Measurements from ENCODE around the gene DNAH8. TPM values are rescaled to one million over a fixed set of nuclear protein-coding genes. Genes with fewer than 3 reads are reported as not detected.

DNAH8 gene
- total RNA-seq, 1 experiment from 2014 or later = not detected

DNA sequence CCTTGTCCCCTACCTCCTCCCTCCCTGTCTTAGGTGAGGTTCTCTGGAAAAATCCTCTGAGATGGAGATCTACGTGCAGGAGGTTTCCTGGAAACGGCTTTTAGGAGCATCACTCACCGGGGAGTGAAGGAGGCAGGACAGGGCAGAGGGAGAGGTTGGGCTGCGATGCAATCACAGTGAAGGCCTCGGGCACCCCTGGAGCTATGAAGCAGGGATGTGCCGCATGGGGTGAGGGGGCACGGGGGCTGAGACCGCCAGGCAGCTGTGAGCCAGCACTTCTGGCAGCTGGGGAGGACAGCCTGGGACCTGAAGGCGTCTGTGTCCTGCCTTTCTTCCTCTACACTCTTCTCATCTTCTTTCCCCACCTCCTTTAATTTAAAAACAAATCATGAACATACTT, 320.6 kb downstream of the DNAH8 start:
- peaks cover 55% of the 10 kb centered on the region for H3K27me3 ChIP-seq (ENCODE audit: control insufficient read depth, insufficient read depth, low read length)
- CTCF ChIA-PET = no interaction called here

GRCh38 chr6:39037082-39037508, 322.0 kb downstream of the DNAH8 start:
- CTCF ChIA-PET = interaction anchor here (0.6 kb wide), 1 partner anchor 125 kb away, joined by 10 read pairs; no protein-coding TSS in a partner anchor
- intact Hi-C loops (cut with micrococcal nuclease; ENCODE audit: unreplicated experiment) = no loop called here
- Histone ChIP-seq H3K4me1 (ENCODE audit: control insufficient read depth, insufficient read depth, low read length) (no peaks in the 10 kb centered on the region), H3K4me3 (ENCODE audit: low read depth in 2 of 2, low read length in 2 of 2) (no peak overlapping the region), H3K9me3 (ENCODE audit: control insufficient read depth, insufficient read depth, low read depth, low read length) (no peaks in the 10 kb centered on the region), H3K27me3 (ENCODE audit: control insufficient read depth, insufficient read depth, low read length) (peaks cover 48% of the 10 kb centered on the region), H3K36me3 (ENCODE audit: control insufficient read depth, insufficient read depth, low read length) (no peaks in the 10 kb centered on the region), H3K27ac (ENCODE audit: low read length) (no peak overlapping the region)
- DNase-seq (ENCODE audit: low read depth, low spot score) (no peak), ATAC-seq (no peak)
- POLR2A ChIA-PET = no interaction called here
- in situ Hi-C loops (cut with HindIII; ENCODE audit: low pct_unique_long_range_greater_than_20kb, low sequenced_read_pairs) = no loop called here
- BruUV-seq (replicated peaks) = no TSS peak
- TF ChIP-seq, protein P1, sequence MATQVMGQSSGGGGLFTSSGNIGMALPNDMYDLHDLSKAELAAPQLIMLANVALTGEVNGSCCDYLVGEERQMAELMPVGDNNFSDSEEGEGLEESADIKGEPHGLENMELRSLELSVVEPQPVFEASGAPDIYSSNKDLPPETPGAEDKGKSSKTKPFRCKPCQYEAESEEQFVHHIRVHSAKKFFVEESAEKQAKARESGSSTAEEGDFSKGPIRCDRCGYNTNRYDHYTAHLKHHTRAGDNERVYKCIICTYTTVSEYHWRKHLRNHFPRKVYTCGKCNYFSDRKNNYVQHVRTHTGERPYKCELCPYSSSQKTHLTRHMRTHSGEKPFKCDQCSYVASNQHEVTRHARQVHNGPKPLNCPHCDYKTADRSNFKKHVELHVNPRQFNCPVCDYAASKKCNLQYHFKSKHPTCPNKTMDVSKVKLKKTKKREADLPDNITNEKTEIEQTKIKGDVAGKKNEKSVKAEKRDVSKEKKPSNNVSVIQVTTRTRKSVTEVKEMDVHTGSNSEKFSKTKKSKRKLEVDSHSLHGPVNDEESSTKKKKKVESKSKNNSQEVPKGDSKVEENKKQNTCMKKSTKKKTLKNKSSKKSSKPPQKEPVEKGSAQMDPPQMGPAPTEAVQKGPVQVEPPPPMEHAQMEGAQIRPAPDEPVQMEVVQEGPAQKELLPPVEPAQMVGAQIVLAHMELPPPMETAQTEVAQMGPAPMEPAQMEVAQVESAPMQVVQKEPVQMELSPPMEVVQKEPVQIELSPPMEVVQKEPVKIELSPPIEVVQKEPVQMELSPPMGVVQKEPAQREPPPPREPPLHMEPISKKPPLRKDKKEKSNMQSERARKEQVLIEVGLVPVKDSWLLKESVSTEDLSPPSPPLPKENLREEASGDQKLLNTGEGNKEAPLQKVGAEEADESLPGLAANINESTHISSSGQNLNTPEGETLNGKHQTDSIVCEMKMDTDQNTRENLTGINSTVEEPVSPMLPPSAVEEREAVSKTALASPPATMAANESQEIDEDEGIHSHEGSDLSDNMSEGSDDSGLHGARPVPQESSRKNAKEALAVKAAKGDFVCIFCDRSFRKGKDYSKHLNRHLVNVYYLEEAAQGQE (IDR thresholded peaks at IDR 0.05; ENCODE audit: insufficient read depth in 1 of 2, low read depth in 2 of 2, low read length in 1 of 2) = no peak
- TF ChIP-seq SIN3A (IDR thresholded peaks at IDR 0.05; ENCODE audit: borderline replicate concordance, insufficient read depth, low read depth, low read length) (no peak), POLR2AphosphoS5 (IDR thresholded peaks at IDR 0.05; ENCODE audit: low read depth, low read length) (no peak), TCF7L2 (IDR thresholded peaks at IDR 0.05; ENCODE audit: low read depth, low read length) (no peak)
- TF ChIP-seq, protein P2, sequence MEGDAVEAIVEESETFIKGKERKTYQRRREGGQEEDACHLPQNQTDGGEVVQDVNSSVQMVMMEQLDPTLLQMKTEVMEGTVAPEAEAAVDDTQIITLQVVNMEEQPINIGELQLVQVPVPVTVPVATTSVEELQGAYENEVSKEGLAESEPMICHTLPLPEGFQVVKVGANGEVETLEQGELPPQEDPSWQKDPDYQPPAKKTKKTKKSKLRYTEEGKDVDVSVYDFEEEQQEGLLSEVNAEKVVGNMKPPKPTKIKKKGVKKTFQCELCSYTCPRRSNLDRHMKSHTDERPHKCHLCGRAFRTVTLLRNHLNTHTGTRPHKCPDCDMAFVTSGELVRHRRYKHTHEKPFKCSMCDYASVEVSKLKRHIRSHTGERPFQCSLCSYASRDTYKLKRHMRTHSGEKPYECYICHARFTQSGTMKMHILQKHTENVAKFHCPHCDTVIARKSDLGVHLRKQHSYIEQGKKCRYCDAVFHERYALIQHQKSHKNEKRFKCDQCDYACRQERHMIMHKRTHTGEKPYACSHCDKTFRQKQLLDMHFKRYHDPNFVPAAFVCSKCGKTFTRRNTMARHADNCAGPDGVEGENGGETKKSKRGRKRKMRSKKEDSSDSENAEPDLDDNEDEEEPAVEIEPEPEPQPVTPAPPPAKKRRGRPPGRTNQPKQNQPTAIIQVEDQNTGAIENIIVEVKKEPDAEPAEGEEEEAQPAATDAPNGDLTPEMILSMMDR (IDR thresholded peaks at IDR 0.05) = no peak

More for the DNA sequence above, 320.6 kb downstream of the DNAH8 start:
- TF ChIP-seq TCF7L2 (IDR thresholded peaks at IDR 0.05; ENCODE audit: low read depth, low read length) (no peak), POLR2AphosphoS5 (IDR thresholded peaks at IDR 0.05; ENCODE audit: low read depth, low read length) (no peak), SIN3A (IDR thresholded peaks at IDR 0.05; ENCODE audit: borderline replicate concordance, insufficient read depth, low read depth, low read length) (no peak)
- TF ChIP-seq, protein P2 (IDR thresholded peaks at IDR 0.05) = no peak
- TF ChIP-seq, protein P1 (IDR thresholded peaks at IDR 0.05; ENCODE audit: insufficient read depth in 1 of 2, low read depth in 2 of 2, low read length in 1 of 2) = no peak
- no peak for ATAC-seq
- in situ Hi-C loops (cut with HindIII; ENCODE audit: low pct_unique_long_range_greater_than_20kb, low sequenced_read_pairs) = no loop called here
- no peaks in the 10 kb centered on the region for H3K9me3 ChIP-seq (ENCODE audit: control insufficient read depth, insufficient read depth, low read depth, low read length)
- H3K4me1 ChIP-seq (ENCODE audit: control insufficient read depth, insufficient read depth, low read length) = no peaks in the 10 kb centered on the region
- no peaks in the 10 kb centered on the region for H3K36me3 ChIP-seq (ENCODE audit: control insufficient read depth, insufficient read depth, low read length)
- intact Hi-C loops (cut with micrococcal nuclease; ENCODE audit: unreplicated experiment) = no loop called here
- no peak overlapping the region for H3K4me3 ChIP-seq (ENCODE audit: low read depth in 2 of 2, low read length in 2 of 2)
- no TSS peak for BruUV-seq (replicated peaks)
- H3K27ac ChIP-seq (ENCODE audit: low read length) = no peak overlapping the region
- DNase-seq (ENCODE audit: low read depth, low spot score) = no peak
- POLR2A ChIA-PET = no interaction called here

All from Panc1 (cell line).